ENCODE data around the gene CTDP1.

Gene CTDP1

GRCh38 chr18:79724299-79725080 lies 44.9 kb downstream of the CTDP1 start (continued):
- TF ChIP-seq ZNF433 (tag by site-specific recombination; IDR thresholded peaks at IDR 0.05; ENCODE audit: low read depth) (no peak), MEIS1 (CRISPR knock-in tag; IDR thresholded peaks at IDR 0.05; ENCODE audit: borderline replicate concordance) (no peak), ZNF175 (tag by site-specific recombination; IDR thresholded peaks at IDR 0.05) (no peak), ZIC2 (tag by site-specific recombination; IDR thresholded peaks at IDR 0.05) (no peak)

DNA sequence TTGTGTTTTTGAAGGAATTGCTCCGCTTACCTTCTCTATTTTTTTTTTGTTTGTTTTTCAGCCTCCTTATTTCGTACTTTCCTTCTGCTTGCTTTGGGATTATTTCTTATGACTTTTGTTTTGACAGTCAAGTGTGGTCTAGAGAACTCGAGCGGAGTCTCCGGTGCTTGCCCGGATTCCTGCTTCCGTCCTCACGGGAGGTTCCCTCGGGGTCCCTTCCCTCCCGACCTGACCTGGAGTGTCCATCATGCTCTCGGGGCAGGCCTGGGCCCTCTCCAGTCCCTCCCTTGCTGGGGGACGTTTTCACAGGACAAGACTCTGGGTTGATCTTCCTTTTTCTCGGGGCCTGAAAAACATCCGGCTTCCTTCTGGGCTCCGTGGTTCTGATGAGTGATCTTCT lies 45.9 kb downstream of the CTDP1 start:
- POLR2A ChIA-PET: no interaction called here
- Histone ChIP-seq H3K36me3 (ENCODE audit: control insufficient read depth in 2 of 2, insufficient read depth in 1 of 2, low read length in 2 of 2) (peaks cover 9 to 58% of the 10 kb centered on the region in 2 experiments), H3K27ac (ENCODE audit: extremely low read depth, low read depth, low read length) (no peak overlapping the region), H3K4me3 (ENCODE audit: low read depth, low read length) (no peak overlapping the region), H3K9me3 (ENCODE audit: control insufficient read depth, insufficient read depth, low read depth, low read length) (no peaks in the 10 kb centered on the region; the same call in 1 of the 2 replicates), H3K4me1 (ENCODE audit: control insufficient read depth, insufficient read depth, low read length) (no peaks in the 10 kb centered on the region)
- no peak for TF ChIP-seq ZNF423 (tag by site-specific recombination; IDR thresholded peaks at IDR 0.05)
- no peak for TF ChIP-seq PRDM1 (tag by site-specific recombination; IDR thresholded peaks at IDR 0.05)
- TF ChIP-seq ZNF701 (tag by site-specific recombination; IDR thresholded peaks at IDR 0.05): no peak
- no peak for TF ChIP-seq KLF7 (tag by site-specific recombination; IDR thresholded peaks at IDR 0.05; ENCODE audit: borderline replicate concordance)
- TF ChIP-seq KLF1 (tag by site-specific recombination; IDR thresholded peaks at IDR 0.05): no peak
- TF ChIP-seq ZNF513 (tag by site-specific recombination; IDR thresholded peaks at IDR 0.05): no peak
- TF ChIP-seq ZNF10 (tag by site-specific recombination; IDR thresholded peaks at IDR 0.05): no peak
- CTCF ChIA-PET: no interaction called here

- Histone ChIP-seq H3K4me3 (ENCODE audit: low read depth, low read length) (no peak overlapping the region), H3K4me1 (ENCODE audit: control insufficient read depth, insufficient read depth, low read length) (no peaks in the 10 kb centered on the region), H3K36me3 (ENCODE audit: control insufficient read depth in 2 of 2, insufficient read depth in 1 of 2, low read length in 2 of 2) (peaks cover 10 to 62% of the 10 kb centered on the region in 2 experiments), H3K9me3 (ENCODE audit: control insufficient read depth, insufficient read depth, low read depth, low read length) (no peaks in the 10 kb centered on the region; the same call in none of the 2 replicates), H3K27ac (ENCODE audit: extremely low read depth, low read depth, low read length) (no peak overlapping the region)
- POLR2A ChIA-PET: no interaction called here
- TF ChIP-seq PRDM6 (tag by site-specific recombination; IDR thresholded peaks at IDR 0.05) (no peak), ZNF174 (tag by site-specific recombination; IDR thresholded peaks at IDR 0.05) (no peak)
- CTCF ChIA-PET: no interaction called here
Observed at GRCh38 chr18:79726721-79727120, 47.1 kb downstream of the CTDP1 start.

DNA sequence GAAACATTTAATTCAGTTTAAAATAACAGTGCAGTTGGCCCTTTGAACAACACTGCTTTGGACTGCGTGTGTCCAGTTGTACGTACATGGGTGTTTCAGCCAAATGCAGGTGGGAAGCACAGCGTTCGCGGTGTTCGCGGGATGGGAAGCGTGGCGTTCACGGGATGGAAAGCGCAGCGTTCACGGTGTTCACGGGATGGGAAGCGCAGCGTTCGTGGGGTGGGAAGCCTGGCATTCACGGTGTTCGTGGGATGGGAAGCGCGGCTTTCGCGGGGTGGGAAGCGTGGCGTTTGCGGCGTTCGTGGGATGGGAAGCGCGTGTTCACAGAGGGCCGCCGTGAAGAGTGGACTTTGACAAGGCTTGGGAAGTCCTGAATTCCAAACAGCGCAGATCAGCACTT lies 47.6 kb downstream of the CTDP1 start:
- no peak overlapping the region for H3K27ac ChIP-seq (ENCODE audit: extremely low read depth, low read depth, low read length)
- H3K4me1 ChIP-seq (ENCODE audit: control insufficient read depth, insufficient read depth, low read length): no peaks in the 10 kb centered on the region
- ChIA-PET POLR2A (no interaction called here), CTCF (no interaction called here)
- TF ChIP-seq ZNF701 (tag by site-specific recombination; IDR thresholded peaks at IDR 0.05): no peak
- no peak for TF ChIP-seq ZBTB21 (tag by site-specific recombination; IDR thresholded peaks at IDR 0.05)
- TF ChIP-seq KLF9 (tag by site-specific recombination; IDR thresholded peaks at IDR 0.05; ENCODE audit: low read depth): no peak
- no peak for TF ChIP-seq ZNF121 (tag by site-specific recombination; IDR thresholded peaks at IDR 0.05)
- no peak for TF ChIP-seq ZNF776 (tag by site-specific recombination; IDR thresholded peaks at IDR 0.05; ENCODE audit: borderline replicate concordance)
- TF ChIP-seq ZNF837 (tag by site-specific recombination; IDR thresholded peaks at IDR 0.05): no peak
- no peak overlapping the region for H3K4me3 ChIP-seq (ENCODE audit: low read depth, low read length)
- H3K36me3 ChIP-seq (ENCODE audit: control insufficient read depth in 2 of 2, insufficient read depth in 1 of 2, low read length in 2 of 2): peaks cover 7 to 67% of the 10 kb centered on the region in 2 experiments
- H3K9me3 ChIP-seq (ENCODE audit: control insufficient read depth, insufficient read depth, low read depth, low read length): no peaks in the 10 kb centered on the region; the same call in none of the 2 replicates

Data from HEK293 (cell line).